Suprapubic skin (tissue), 3 donors: ENCODE results near the gene CAMTA1.

ENCODE experiments used
- POLR2A ChIP-seq, 2 donors: fragments of 450-650 bp; IDR thresholded peaks; one replicate each; pipeline ENCODE4 v1.6.1; 2017; ENCODE audit warnings: antibody characterized with exemption in 2 of 2, mild to moderate bottlenecking in 2 of 2, moderate library complexity in 2 of 2
- TF ChIP-seq, protein P1 (sequence below), 2 donors: fragments of 200-600 bp in 1 of 2; fragments of 450-650 bp in 1 of 2; sonication (generic) in 1 of 2; IDR thresholded peaks; one replicate each; pipeline ENCODE4 v1.5.1; 2016 to 2019; ENCODE audit warnings: antibody characterized with exemption in 2 of 2, mild to moderate bottlenecking in 1 of 2, moderate library complexity in 1 of 2

DNA sequence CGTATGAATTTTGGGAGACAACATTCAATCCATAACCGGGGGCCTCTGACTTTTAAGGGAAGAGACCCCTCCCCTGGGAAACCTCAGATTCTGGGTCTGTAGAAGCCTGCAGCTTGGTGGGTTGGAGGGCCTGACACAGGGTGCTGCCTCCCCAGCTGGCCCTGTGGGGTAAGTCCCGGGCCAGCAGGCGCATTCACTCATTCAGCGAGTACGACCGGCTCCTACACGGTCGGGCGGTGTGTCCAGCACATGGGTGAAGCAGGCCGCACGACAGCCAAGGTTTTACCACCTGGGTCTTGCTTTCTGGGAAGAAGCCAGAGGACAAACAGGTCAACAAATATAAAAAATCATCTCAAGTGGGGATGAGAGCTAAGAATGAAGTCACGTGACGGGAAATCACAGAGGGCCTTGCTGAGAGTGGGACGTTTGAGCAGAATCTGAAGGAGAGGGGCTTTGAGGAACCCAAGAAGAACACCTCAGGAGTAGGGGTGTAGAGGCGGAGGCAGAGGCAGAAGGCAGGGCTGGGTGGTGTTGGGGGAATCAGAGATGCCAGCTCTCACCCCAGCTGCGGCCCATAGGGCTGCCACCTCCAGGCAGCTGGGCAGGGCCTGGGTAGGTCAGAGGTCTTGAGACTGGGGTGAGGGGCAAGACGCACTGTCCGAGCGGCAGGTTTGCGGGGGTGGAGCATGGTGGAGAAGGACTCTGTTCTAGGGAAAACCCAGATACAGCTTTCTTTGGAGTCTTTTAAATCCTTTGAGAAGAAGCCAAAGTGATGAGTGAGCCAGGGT, 652.5 kb downstream of the CAMTA1 start:
- TF ChIP-seq, protein P1, sequence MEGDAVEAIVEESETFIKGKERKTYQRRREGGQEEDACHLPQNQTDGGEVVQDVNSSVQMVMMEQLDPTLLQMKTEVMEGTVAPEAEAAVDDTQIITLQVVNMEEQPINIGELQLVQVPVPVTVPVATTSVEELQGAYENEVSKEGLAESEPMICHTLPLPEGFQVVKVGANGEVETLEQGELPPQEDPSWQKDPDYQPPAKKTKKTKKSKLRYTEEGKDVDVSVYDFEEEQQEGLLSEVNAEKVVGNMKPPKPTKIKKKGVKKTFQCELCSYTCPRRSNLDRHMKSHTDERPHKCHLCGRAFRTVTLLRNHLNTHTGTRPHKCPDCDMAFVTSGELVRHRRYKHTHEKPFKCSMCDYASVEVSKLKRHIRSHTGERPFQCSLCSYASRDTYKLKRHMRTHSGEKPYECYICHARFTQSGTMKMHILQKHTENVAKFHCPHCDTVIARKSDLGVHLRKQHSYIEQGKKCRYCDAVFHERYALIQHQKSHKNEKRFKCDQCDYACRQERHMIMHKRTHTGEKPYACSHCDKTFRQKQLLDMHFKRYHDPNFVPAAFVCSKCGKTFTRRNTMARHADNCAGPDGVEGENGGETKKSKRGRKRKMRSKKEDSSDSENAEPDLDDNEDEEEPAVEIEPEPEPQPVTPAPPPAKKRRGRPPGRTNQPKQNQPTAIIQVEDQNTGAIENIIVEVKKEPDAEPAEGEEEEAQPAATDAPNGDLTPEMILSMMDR (IDR thresholded peaks at IDR 0.05), result no peak
- TF ChIP-seq POLR2A (IDR thresholded peaks at IDR 0.05), result no peak
